PC-9 (cell line): Measurements from ENCODE around the gene LRFN4.

Source experiments
- EZH2 ChIP-seq: fragments of 200-600 bp; sonication (generic); IDR thresholded peaks from 2 replicates; pipeline ENCODE4 v1.8.0; 2017; ENCODE audit warnings: antibody characterized with exemption, low read depth
- TF ChIP-seq, protein P1 (sequence below): fragments of 200-600 bp; sonication (generic); conservative IDR thresholded peaks from 2 replicates; pipeline ENCODE4 v1.6.1; 2017; ENCODE audit warnings: mixed run types, antibody characterized with exemption, mild to moderate bottlenecking, moderate library complexity

DNA sequence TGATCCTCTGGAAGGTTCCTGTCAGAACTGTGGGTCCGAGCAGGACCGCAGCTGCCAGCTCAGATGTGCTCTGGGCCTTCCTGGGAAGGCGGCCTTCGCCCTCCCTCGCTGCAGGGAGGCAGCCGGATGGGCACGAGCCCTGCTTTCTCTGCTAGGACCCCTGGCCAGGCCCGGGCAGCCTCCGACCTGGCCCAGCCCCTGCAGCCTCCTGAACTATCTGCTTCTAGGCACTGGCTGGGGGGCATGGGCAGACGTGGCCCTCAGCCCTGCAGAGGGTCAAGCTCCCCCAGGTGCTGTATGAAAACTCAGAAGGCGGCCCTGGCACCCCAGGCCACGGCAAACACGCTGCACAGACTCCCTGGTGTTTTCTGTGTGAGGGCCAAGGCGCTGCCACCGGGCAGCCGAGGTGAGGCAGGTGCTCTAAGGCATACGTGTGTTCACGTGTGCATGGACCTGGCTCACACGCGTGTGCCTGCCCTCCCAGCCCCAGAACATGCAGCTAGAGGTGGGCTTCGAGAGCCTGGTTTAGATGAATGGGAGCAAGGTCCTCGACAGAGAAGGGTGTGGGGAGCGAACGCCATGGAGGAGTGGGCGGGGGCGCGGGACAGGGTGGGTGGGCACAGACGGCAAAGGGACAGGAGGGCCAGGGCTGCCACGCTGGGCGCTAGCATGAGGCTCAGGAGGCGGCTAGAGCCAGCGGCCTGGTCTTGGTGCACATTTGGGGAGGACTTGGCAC lies 4.3 kb downstream of the LRFN4 start:
- TF ChIP-seq, protein P1, sequence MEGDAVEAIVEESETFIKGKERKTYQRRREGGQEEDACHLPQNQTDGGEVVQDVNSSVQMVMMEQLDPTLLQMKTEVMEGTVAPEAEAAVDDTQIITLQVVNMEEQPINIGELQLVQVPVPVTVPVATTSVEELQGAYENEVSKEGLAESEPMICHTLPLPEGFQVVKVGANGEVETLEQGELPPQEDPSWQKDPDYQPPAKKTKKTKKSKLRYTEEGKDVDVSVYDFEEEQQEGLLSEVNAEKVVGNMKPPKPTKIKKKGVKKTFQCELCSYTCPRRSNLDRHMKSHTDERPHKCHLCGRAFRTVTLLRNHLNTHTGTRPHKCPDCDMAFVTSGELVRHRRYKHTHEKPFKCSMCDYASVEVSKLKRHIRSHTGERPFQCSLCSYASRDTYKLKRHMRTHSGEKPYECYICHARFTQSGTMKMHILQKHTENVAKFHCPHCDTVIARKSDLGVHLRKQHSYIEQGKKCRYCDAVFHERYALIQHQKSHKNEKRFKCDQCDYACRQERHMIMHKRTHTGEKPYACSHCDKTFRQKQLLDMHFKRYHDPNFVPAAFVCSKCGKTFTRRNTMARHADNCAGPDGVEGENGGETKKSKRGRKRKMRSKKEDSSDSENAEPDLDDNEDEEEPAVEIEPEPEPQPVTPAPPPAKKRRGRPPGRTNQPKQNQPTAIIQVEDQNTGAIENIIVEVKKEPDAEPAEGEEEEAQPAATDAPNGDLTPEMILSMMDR = no peak
- no peak for TF ChIP-seq EZH2
